Fibroblast of skin of abdomen (primary cell): Measurements from ENCODE around the gene SOX6.

ENCODE experiments used
- DNase-seq: peaks from one replicate; pipeline ENCODE4 v3.0.0-alpha.2; 2013

SOX6 gene

GRCh38 chr11:16313846-16314245 lies 42.5 kb downstream of the SOX6 start:
- DNase-seq, result no peak

GRCh38 chr11:16312233-16312765 lies 44.0 kb downstream of the SOX6 start:
- DNase-seq, result no peak

DNA sequence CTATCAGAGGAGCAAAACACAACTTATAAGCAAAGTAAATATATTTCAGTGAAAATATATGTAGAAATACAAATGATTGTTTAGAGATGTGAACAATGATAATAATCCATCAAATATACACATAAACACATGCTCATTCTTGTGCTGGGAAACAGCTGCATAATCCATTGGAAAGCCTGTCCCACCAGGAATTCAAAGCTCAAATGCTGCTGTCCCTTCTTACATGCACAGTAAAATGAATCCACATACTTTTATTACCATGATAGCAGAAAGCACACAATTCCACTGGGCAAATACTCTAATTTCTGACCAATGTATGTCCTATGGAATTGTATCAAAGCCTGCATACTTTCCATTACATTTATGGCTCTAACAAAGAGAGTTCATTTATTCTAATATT lies 44.5 kb downstream of the SOX6 start:
- DNase-seq, result no peak

GRCh38 chr11:16310943-16311342 lies 45.4 kb downstream of the SOX6 start:
- peak; percentile 10 for DNase-seq

DNA sequence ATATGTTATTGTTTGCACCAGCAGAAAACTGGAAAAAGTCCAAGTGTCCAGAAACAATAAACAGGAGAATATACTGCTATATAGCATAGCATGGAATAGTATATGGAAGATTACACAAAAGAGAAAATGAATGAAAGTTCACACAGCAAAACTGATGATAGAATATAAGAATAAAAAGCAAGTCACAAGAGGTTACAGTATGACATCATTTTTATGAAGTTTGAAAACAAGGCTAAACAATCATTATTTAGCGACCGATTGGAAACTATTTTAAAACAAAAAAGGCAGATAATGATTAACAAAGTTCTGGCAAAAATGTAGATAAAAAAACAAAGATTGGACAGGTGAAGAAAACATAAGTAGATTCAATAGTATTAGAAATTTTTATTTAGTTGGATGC lies 47.1 kb downstream of the SOX6 start:
- DNase-seq, result no peak

DNA sequence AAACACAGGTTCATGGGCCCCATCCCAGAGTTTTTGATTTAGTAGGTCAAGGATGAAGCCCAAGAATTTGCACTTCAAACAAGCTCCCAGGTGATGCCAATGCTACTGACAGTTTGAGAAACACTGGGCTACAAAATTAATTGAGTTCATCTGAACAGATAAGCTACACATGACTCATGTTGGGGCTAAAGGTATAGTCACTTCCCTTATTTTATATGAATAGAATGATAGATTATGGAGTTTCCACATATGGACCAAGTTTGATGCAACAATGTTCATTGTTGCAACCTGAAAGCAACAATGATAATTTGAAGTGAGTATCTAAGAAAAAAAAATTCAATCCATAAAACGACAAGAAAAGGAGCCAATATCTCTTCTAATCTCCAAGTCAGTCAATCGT lies 54.9 kb downstream of the SOX6 start:
- DNase-seq, result no peak

DNA sequence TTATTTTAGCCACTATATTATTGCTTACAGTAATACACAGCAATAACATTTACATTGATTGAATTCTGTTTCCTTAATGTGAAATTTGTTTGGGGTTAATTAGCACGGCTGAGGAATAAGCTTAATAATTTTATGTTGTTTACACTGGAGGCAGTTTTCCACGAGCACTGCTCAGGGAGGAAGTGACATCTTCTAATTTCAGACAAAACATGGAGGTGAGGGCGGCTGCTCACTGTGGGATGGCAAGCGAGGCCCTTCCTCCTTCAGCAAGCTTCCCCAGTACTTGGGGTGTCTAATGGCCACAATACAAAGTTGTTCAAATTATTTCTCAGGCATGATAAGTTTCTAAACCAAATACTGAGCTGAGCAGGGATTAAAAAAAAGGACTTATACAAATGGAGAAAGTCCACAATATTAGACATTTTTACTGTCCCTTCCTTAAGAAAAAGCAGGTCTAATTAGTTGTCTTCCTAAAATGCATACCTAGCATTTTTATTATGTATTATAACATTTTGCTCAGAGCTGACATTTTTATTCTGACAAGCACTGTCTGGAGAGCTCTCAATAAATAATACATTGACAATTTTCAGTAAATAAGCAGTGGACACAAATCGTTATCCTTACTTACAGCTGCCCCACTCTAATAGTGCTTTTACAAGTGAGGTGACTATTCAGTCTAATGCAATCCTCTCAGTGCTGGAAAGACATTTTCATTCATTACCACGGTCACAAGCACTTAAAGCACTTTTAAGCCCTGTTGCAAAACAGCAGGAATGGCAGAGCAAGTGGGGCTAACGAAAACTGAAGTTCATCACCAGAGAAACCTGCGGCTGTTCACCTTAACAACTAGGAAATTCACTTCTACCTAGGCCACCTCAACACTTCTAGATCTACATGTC lies 56.2 kb downstream of the SOX6 start:
- no peak for DNase-seq

DNA sequence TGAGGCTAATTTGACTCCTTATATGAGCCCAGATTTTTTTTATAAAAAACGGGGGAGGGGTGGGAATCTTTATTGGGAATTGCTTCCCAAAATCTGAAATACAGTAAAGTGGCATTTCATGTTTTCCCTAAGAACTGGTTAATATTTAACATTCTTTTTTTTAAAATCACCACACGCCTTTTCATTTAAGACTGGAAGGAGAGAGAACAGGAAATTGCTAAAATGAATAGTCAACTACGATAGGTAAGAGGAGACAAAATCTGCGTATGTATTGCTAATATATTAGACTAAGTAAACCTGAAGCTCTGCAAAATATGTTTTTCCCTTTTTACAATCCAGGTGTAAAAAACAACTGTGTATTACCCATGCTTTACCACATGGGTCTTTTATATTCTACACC lies 57.0 kb downstream of the SOX6 start:
- DNase-seq, result no peak

DNA sequence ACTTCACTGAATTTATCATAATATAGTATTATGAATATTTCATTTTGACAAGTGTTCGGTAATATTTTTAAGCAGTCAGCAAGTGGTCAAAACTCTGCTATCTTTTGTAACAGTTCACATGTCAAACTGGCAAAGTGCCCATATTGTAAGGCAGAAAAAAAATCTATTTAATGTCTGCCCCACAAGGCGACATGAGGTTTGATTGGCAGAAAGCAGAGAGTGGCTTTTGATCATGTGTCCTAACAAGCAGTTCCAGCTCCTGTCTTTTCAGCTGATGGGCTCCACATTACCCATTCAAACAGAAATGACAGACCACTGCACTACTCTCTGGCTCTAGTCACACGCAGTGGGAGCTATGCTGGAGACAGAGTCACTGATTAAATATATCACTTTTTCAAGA lies 59.0 kb downstream of the SOX6 start:
- DNase-seq, result no peak

- no peak for DNase-seq
These were observed 60.1 kb downstream of the SOX6 start for GRCh38 chr11:16296273-16296672.

DNA sequence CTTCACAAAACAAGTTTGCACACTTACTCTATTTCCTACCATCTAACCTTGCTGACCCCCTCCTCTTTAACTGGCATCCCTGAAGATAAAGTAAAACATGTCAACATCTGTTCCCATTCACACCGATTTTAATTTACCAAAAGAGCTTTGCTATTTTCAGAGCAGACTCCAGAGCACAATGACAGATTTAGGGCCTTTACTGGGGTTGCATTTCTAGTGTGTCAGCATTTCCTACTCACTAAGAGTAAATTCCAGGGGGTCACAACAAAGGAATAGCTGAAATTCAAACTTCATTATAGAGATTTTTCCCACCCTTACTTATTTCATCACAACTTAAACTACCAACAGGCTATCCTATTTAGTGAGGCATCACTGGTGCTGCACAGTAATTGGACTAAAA lies 60.8 kb downstream of the SOX6 start:
- DNase-seq, result peak; percentile 21

DNA sequence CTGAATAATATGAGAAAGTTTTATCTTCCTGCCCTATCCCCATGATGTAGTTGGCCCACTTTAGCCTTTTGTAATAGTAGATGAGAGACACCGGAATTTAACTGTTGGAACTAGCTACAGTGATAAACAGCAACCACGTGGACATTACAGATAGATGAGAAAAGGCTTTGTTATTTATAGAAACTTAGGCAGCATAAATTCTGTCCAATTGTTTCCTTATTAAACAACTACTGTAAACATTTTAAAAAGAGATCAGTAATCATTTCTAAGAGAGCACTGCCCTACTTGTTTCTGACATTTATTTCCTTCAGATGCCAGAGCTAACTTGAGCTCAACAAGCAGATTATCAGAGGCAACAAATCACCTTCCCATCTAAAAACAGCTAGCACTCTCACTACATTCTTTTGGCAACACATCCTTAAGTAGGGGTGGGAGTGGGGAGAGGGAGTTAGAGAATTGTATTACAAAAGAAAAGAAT lies 63.1 kb downstream of the SOX6 start:
- no peak for DNase-seq

GRCh38 chr11:16292167-16292859 lies 64.0 kb downstream of the SOX6 start:
- no peak for DNase-seq

DNA sequence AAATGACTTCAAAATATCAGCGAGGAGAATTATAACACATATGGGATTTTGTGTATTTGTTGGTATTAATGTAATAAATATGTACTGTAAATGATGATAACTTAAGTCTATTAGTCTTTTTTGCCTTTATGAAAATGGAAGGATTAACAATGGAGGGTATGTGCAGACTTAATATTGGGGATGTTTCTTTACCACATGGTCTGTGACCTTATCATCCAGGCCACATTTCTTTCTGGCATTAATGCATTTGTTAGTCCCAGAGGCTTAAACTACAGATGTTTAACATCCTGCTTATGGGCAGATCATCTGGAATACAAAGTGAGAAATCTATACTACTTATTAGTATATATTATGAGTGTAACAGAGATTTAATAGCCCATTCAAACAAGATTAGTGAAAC lies 64.6 kb downstream of the SOX6 start:
- no peak for DNase-seq

DNA sequence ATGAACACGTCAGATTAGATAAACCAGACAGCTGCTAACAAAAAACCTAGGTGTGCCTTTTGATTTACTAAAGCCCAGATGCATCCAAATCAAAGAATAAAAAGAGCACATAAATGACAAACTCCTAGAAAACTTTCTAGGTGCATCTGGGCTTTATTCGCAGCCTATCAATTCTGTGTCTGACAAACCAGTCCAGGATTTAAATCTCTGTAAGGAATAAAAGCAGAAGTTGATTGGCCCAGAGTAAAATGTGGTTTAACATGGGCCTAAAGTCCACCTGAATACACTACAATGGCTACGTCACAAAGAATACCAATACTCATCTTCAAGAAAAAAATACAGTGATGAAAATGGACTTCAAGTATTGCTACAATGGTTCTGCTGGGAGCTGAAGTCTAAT lies 66.8 kb downstream of the SOX6 start:
- no peak for DNase-seq

DNA sequence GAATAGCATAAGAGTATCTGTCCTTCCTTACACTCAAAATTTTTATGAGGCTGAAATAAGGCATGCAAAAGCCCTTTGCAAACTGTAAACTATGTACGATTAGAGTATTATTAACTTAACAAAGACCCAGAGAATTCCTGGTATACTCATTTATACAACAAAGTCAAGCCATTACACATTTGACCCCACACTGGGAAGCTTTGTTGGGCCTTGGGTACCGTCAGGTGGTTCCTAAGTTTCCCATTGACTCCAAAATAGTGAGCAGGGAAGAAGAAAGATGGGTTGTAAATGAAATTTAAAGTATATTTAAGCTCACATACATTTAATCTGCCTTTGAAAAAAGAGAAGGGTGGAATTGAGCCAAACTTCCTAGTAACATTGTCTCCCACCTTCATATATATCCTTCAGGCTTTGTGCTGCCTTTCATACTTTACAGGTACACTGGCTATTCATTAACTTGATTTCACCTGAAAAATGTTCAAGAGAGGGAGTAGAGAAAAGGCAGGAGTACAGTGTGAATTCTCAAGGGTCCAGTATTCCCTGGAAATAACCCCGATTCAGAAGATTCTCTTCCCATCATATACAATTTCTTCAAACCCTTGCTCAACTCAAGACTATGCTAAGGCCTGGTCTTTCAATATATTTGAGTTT lies 68.6 kb downstream of the SOX6 start:
- DNase-seq, result no peak

- DNase-seq, result no peak
These were observed 70.3 kb downstream of the SOX6 start for GRCh38 chr11:16286095-16286494.

DNA sequence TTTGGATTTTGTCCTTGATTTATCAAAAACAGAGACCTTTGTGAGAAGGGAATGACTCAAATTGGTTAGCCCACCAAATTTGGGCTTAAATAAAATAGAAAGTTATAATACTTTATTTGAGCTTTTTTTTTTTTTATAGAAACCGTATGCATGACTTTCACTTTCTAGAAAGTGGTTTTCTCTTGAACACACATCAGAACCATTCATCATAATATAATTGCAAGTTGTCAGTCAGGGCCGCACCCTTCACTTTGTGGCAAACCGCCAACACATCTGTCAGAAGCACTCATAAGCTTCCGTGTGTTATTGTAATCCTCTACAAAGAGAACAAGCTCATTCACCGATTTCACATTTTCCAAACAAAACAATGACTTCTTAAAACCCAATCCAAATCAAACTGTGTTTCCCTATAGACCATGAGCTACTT lies 76.1 kb downstream of the SOX6 start:
- DNase-seq, result peak; percentile 9

DNA sequence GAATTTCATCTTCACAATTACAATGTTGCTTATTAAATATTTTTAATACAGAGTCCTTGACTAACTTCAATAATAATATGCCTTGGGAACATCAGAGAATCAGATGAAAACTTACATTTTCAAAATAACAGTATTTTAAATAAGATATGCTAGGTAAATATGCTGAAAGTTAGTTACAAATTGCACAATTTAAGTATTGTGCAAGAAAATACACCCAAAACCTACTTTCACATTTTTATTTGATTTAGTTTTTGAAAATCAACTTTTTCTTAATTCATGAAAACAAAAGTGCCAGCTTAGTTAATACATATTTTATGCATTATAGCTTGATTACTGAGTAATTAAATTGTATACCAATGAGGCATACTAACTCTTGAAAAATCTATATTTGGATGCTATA lies 76.8 kb downstream of the SOX6 start:
- DNase-seq, result no peak

DNA sequence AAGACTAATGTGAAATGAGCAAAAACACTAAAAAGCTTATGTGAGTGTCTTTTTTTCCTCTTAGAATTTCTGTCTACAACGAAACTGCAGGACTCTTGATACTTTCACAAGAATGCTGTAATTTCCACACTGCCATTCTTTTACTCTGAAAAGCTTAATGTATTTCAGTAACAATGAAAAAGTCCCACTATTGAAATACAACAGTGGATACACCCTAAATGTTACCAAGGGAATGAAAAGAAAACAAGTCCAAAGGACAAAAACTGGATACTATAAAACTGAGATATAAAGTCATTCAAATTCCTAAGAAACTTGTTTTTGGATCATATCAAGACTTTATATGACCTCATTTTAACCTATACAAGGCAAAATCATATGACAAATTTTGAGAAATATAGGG lies 77.4 kb downstream of the SOX6 start:
- no peak for DNase-seq

DNA sequence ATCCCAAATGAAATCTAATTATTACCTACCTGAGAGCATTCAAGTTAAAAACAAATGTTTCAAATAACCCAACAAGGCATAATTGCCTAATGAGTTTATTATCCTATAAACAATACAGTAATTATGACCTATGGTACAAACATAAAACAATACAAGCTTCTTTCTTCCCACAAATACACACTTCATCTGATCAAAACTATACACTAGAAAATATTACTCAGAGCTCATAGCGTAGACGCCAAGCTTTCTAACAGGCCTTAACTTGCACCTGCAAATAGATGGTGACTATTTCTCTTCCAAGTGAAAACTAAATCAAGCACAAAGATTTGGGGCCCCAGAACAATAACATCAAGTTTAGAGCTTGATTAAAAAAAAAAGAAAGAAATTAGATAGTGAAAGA lies 78.1 kb downstream of the SOX6 start:
- no peak for DNase-seq

DNA sequence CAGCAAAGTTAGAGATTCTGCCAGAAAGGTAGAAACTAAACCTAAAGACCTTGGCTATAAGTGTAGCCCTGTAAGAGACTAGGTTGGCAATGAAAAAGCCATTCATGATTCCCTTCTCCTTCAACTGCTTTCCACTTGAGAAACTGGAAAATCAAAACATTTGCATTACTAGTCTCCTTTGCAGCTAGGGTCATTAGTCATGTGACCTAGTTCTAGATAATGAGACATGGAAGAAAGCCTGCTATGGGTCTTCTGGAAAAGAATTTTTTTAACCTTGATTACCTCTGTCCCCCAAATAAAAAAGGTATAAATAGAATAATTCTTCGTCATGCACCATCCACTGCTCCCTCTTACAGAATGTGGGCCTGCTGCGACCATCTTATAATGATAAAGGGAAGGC lies 80.1 kb downstream of the SOX6 start:
- no peak for DNase-seq

GRCh38 chr11:16271258-16271657 lies 85.1 kb downstream of the SOX6 start:
- DNase-seq, result no peak
